Measurements from ENCODE around the gene NDUFB6. TPM values are rescaled to one million over a fixed set of nuclear protein-coding genes. Genes with fewer than 3 reads are reported as not detected.

NDUFB6 gene
- total and polyA plus RNA-seq, 9 of the 15 experiments (the other 6 are each of a cell fraction or from before 2014, with no cell fraction given): 26.5 to 88.1 (median 64.0) TPM

DNA sequence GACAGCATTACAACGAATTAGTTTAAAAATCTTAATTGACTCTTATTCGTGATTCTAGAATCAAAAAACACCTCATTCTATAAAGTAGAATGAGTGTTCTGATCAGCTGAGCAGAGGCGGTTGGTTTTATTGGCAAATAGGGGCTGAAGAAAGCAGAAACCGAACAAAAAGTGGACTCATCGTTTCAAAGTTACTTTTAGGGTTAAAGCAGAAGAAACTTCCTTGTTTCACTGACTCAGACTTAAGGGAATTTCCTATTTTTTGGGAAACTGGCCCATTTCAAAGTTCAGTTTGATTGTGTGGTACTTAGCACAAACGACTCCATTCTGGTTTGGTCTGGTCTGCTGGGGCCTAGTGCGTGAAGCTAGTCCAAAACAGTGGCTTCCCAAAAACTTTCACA lies 862 bp upstream of the NDUFB6 start:
- ATAC-seq (no peak), DNase-seq (ENCODE audit: extremely low read depth in 1 of 4, low spot score in 3 of 4) (no peak), FAIRE-seq (no peak)
- WGBS (ENCODE audit: insufficient coverage, low coverage, missing lambda C conversion rate): 69% methylated on average over 7 of the region's 7 CpGs
- Histone ChIP-seq H3K36me3 (ENCODE audit: control insufficient read depth, insufficient read depth, low read length) (peaks cover 16% of the 10 kb centered on the region; the same call in 2 of the 3 replicates), H2AFZ (ENCODE audit: low read depth, low read length) (peak overlapping the region; percentile 97), H3K27me3 (ENCODE audit: control insufficient read depth in 2 of 2, insufficient read depth in 2 of 2, low read length in 2 of 2) (no peaks in the 10 kb centered on the region), H3K4me2 (ENCODE audit: insufficient read depth, low read length) (peak overlapping the region; percentile 85; the same call in 1 of the 2 replicates), H4K20me1 (replicated peaks; ENCODE audit: control insufficient read depth, insufficient read depth, low read length) (no peaks in the 10 kb centered on the region), H3K79me2 (ENCODE audit: control insufficient read depth, insufficient read depth, low read length) (peaks cover 34% of the 10 kb centered on the region), H3K4me3 (no peak overlapping the region), H3K4me1 (replicated peaks in 1 of 2; ENCODE audit: control insufficient read depth in 2 of 2, insufficient read depth in 2 of 2, low read length in 2 of 2) (no peaks in the 10 kb centered on the region), H3K27ac (ENCODE audit: extremely low read depth, low read depth, low read length) (no peak overlapping the region), H3K9me1 (ENCODE audit: control insufficient read depth, insufficient read depth, low read length) (no peaks in the 10 kb centered on the region), H3K9ac (ENCODE audit: insufficient read depth in 1 of 2, low read depth in 2 of 2, low read length in 2 of 2) (peak overlapping the region in 1 of 2 experiments; percentile 77; a peak in 2 of 4 replicates), H3K9me3 (replicated peaks; ENCODE audit: control insufficient read depth, insufficient read depth, low read depth, low read length) (no peaks in the 10 kb centered on the region)
- intact Hi-C loops (cut with micrococcal nuclease) (loop anchor here (2.0 to 5.0 kb wide), 3 partner anchors 21 to 137 kb away; partner anchors contain the start of genes RIGI, SMIM27 and TOPORS), in situ Hi-C loops (cut with MboI) (loop anchor here (25.0 kb wide), 1 partner anchor 663 kb away; the partner anchor contains the start of gene SPINK4)
- ChIA-PET POLR2A (interaction anchor here (0.7 kb wide), 2 partner anchors 184 to 195 kb away, joined by 3 to 4 read pairs; no protein-coding TSS in a partner anchor), CTCF (ENCODE audit: low intra/inter-chr PET ratio) (interaction anchor here (3.2 kb wide), 1 partner anchor 195 kb away, joined by 34 read pairs; no protein-coding TSS in a partner anchor)
- BruUV-seq (replicated peaks): no TSS peak
- TF ChIP-seq SMARCE1 (IDR thresholded peaks at IDR 0.05): no peak
- no peak for TF ChIP-seq ZNF707 (CRISPR knock-in tag; conservative IDR thresholded peaks at IDR 0.05)
- no peak for TF ChIP-seq BMI1 (IDR thresholded peaks at IDR 0.05; ENCODE audit: low read length)
- TF ChIP-seq RB1 (IDR thresholded peaks at IDR 0.05; ENCODE audit: low read depth): no peak
- no peak for TF ChIP-seq ERF (CRISPR knock-in tag; IDR thresholded peaks at IDR 0.05)
- TF ChIP-seq ZNF408 (CRISPR knock-in tag; IDR thresholded peaks at IDR 0.05; ENCODE audit: low read depth): no peak
- TF ChIP-seq ZNF316 (IDR thresholded peaks at IDR 0.05): no peak
- no peak for TF ChIP-seq TAF7 (tag; IDR thresholded peaks at IDR 0.05)
- TF ChIP-seq NR3C1 (CRISPR knock-in tag; IDR thresholded peaks at IDR 0.05): no peak
- TF ChIP-seq GTF2A2 (tag; IDR thresholded peaks at IDR 0.05): no peak
- no peak for TF ChIP-seq MEIS2 (IDR thresholded peaks at IDR 0.05; ENCODE audit: partially characterized antibody)
